ENCODE measurements around the gene SMOC2. TPM values are rescaled to one million over a fixed set of nuclear protein-coding genes. Genes with fewer than 3 reads are reported as not detected.

Gene SMOC2
- total RNA-seq, 1 donor from 2014 or later, result 12.6 TPM

GRCh38 chr6:168517742-168518347 lies 76.9 kb downstream of the SMOC2 start:
- no peak for ATAC-seq
- no peak for TF ChIP-seq CTCF (IDR thresholded peaks at IDR 0.05)
- no peaks in the 10 kb centered on the region for H3K27me3 ChIP-seq (ENCODE audit: low read depth)
- H3K4me1 ChIP-seq, result no peaks in the 10 kb centered on the region
- H3K36me3 ChIP-seq, result no peaks in the 10 kb centered on the region
- DNase-seq, result no peak
- H3K4me3 ChIP-seq, result no peak overlapping the region
- no peak overlapping the region for H3K27ac ChIP-seq
- no peaks in the 10 kb centered on the region for H3K9me3 ChIP-seq
- intact Hi-C loops (cut with DNase I), result no loop called here

DNA sequence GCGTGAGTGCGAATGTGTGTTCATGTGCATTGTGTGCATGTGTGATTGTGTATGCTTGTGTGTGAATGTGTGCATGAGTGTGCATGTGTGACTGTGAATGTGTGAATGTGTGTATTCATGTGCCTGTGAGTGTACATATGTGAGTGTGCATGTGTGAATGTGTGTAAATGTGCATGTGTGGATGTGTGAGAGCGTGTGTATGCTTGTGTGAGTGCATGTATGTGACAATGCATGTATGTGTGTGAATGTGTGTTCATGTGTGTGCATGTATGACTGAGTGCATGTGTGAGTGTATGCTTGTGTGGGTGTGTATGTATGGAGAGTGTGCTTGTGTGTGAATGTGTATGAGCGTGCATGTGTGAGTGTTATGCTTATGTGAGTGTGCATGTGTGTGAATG lies 77.4 kb downstream of the SMOC2 start:
- Histone ChIP-seq H3K36me3 (no peaks in the 10 kb centered on the region), H3K9me3 (no peaks in the 10 kb centered on the region), H3K27me3 (ENCODE audit: low read depth) (no peaks in the 10 kb centered on the region), H3K4me3 (no peak overlapping the region), H3K27ac (no peak overlapping the region), H3K4me1 (no peaks in the 10 kb centered on the region)
- no peak for TF ChIP-seq CTCF (IDR thresholded peaks at IDR 0.05)
- ATAC-seq (no peak), DNase-seq (no peak)
- intact Hi-C loops (cut with DNase I), result no loop called here

DNA sequence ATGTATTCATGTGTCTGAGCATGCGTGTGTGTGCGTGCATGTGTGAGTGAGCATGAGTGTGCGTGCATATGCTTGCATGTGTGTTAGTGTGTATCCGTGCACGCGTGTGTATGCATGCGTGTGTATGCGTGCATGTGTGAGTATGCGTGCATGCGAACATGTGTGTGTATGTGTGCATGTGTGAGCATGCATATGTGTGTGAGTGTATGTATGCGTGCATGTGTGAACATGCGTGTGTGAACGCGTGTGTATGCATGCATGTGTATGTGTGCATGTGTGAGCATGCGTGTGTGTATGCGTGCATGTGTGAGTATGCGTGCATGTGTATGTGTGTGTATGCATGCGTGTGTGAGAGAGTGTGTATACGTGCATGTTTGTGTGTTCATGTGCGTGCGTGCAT lies 77.9 kb downstream of the SMOC2 start:
- intact Hi-C loops (cut with DNase I), result no loop called here
- Histone ChIP-seq H3K4me3 (no peak overlapping the region), H3K27ac (no peak overlapping the region), H3K4me1 (no peaks in the 10 kb centered on the region), H3K9me3 (no peaks in the 10 kb centered on the region), H3K36me3 (no peaks in the 10 kb centered on the region), H3K27me3 (ENCODE audit: low read depth) (no peaks in the 10 kb centered on the region)
- no peak for DNase-seq
- no peak for ATAC-seq
- no peak for TF ChIP-seq CTCF (IDR thresholded peaks at IDR 0.05)

DNA sequence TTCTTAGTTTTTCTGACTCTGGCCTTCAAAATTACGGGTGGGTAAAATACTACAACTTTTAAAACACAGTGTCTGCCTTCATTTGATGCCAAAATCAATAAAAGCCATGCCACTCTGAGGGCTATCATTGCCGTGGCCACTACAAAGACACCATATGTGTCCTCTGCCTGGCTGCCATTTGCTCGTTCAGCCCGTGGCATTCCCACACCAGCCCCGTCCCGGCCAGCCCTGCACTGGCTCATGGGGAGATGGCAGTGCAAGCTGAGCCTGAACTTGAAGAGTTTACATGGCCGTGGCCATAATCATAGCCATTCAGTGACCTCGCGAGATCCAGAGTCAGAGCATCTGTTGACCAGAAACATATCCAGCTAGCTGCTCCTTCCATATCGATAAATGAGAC lies 79.2 kb downstream of the SMOC2 start:
- no peaks in the 10 kb centered on the region for H3K9me3 ChIP-seq
- H3K27me3 ChIP-seq (ENCODE audit: low read depth), result no peaks in the 10 kb centered on the region
- no peaks in the 10 kb centered on the region for H3K36me3 ChIP-seq
- H3K4me1 ChIP-seq, result no peaks in the 10 kb centered on the region
- H3K27ac ChIP-seq, result no peak overlapping the region
- ATAC-seq (no peak), DNase-seq (no peak)
- intact Hi-C loops (cut with DNase I), result no loop called here
- no peak for TF ChIP-seq CTCF (IDR thresholded peaks at IDR 0.05)
- no peak overlapping the region for H3K4me3 ChIP-seq

- H3K27ac ChIP-seq, result no peak overlapping the region
- TF ChIP-seq CTCF (IDR thresholded peaks at IDR 0.05), result no peak
- H3K4me1 ChIP-seq, result peaks cover 8% of the 10 kb centered on the region
- no peaks in the 10 kb centered on the region for H3K9me3 ChIP-seq
- H3K36me3 ChIP-seq, result no peaks in the 10 kb centered on the region
- H3K4me3 ChIP-seq, result no peak overlapping the region
- no peak for DNase-seq
- no peak for ATAC-seq
- intact Hi-C loops (cut with DNase I), result no loop called here
- no peaks in the 10 kb centered on the region for H3K27me3 ChIP-seq (ENCODE audit: low read depth)
Observed at GRCh38 chr6:168524571-168525001, 83.6 kb downstream of the SMOC2 start.

Data from lower lobe of right lung (tissue), 2 donors.